Right kidney (tissue), 1 donor: Measurements from ENCODE around the gene CHTF8.

Experiments used
- DNase-seq: peaks from one replicate; pipeline ENCODE4 v3.0.0-alpha.2; 2016

CHTF8 gene

DNA sequence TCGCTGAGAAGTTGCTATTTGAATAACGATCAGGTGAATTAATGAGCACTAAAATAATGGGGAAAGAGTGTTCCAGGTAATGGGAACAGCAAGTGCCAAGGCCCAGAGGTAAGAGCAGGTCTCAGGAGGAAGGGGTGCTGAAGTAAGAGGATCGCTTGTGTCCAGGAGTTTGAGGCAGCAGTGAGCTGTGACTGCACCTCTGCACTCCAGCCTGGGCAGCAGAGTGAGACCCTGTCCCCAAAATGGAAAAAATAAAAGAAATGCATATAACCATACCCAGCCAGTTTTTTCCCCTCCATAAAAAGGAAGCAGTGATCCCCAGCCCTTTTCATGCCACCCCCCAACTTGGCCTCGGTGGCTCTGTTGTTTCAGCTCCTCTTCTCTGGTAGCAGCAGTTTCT, 43.7 kb downstream of the CHTF8 start:
- no peak for DNase-seq

DNA sequence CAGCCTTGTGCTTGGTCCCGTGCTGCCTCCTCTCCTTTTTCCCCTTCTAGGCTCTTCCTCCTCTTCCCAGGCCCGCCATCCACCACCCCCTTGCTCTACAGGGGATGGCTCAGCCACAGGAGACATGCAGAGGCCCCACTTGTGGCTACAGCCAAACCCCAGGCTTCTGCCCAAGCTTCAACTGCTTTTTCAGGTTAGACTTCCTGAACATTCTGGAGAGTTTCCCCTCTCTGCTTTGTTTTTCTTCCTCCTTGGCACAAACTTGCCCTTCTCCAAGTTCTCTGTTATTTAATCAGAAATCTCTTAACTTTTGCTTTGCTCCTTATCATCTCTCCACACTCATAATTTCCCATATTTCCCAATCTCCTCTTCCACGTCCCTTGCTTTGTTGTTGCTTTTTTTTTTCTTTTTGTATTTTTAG, 45.2 kb downstream of the CHTF8 start:
- no peak for DNase-seq

DNA sequence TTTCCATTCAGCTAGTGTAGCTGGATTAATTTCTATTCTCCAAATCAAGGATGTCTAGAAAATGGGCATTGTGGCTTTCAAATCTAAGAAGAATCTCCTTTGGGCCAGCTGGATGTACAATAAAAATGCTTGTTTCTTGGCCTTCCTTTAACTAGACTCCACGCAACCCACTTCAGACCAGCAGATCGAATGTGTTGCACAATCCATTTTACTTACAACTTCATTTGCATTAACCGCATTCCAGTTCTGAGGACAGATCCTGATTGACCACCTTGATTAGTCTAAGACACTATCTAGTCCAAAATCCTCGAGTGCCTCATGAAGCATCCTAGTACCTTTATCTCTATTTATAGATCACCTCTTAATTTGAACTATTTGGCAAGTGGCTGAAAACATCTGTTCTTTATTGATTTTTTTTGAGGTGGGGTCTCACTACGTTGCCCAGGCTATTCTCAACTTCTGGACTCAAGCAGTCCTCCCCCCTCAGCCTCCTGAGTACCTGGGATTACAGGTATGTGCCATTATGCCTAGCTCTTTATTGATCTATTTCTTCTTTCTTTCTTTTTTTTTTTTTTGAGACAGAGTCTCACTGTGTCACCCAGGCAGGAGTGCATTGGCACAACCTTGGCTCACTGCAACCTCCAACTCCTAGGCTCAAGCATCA, 47.2 kb downstream of the CHTF8 start:
- no peak for DNase-seq

DNA sequence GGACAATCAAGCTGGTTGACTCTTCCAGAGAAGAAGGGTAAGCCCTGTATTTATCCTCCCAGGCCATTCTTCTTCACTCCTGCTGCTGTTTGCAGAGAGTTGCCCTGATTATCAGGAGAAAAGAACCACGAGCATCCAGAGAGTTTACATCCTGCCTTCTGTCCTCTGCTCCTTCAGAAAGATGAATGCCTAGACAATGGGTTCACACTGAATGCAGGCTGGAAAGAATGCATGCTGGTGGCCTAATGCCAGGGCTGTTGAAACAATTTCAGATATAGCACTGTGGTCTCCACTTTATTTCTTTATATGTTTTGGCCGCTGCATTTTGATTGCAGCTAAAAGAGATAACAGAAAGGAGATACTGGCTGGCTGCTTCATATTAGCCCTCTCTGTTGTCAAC, 48.1 kb downstream of the CHTF8 start:
- no peak for DNase-seq

DNA sequence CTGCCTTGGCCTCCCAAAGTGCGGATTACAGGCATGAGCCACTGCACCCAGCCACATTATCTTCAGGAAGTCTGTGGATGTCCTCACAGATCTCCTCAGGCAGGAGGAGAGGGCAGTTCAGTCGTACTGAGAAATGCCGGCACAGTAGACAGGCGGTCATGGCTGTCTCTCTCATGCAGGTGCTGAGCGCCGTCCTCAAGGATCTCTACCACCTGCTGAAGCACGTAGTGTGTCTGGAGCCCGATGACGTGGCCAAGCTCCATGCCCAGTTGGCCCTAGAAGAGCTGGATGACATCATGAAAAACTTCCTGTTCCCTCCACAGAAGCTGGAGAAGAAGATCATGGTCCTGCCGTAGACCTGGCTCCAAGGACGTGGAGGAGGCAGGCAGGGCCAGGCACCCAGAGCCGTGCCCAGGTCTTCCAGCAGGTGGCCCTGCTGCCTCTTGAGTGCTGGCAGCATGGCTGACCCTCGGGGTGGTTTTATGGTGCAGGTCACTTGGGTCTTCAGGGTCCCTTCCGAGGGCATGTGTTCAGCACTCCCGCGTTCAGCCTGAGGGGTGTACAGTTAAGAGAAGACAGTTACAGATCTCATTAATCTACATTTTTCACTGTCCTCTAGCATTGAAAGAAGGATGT, 49.0 kb downstream of the CHTF8 start:
- DNase-seq, result no peak

DNA sequence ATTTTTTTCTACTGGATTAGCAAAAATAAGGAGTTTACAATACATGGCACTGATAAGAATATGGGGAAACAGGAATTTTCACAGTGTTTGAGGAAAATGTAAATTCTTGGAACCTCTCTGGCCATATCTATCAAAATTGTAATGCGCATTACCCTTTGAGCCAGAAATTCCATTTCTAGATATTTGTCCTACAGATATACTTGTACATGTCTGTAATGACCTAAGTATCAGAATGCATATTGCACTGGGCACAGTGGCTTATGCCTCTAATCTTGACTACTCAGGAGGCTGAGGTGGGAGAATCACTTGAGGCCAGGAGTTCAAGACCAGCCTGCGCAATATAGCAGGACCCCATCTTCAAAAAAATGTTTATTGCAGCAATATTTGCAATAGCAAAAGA, 52.7 kb downstream of the CHTF8 start:
- no peak for DNase-seq

DNA sequence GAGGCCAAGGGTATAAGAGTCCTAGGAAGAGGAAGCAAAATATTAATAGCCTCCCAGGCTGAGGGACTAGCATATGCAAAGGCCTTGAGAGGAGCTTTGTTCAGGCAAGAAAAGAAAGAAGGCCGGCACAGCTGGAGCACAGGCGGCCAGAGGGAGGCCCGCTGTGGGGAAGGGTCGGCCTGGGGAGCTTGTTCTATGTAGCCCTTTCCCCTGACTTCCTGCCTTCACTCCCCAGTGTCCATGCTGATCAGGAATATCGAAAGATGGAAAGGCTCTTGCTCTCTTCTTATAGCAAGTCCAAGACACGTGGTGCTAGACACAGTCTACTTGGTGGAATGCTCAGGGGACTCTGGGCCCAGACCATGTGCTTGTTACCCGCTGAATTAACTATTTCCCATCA, 54.3 kb downstream of the CHTF8 start:
- DNase-seq, result no peak

DNA sequence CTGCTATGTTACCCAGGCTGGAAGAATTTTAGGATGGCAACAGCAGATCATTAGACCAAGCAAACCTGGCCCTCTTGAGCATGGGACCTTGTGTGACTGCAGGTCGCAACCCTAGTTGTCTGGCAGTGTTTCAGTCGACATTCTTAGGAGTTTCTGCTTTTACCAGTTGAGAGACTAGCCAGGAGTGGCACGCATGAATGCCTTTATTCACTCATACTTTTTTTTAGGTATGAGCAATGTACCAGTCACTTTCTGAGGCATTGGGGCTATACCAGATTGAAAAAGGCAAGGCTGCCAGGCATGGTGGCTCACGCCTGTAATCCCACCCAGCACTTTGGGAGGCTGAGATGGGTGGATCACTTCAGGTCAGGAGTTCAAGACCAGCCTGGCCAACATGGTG, 55.1 kb downstream of the CHTF8 start:
- DNase-seq, result no peak

DNA sequence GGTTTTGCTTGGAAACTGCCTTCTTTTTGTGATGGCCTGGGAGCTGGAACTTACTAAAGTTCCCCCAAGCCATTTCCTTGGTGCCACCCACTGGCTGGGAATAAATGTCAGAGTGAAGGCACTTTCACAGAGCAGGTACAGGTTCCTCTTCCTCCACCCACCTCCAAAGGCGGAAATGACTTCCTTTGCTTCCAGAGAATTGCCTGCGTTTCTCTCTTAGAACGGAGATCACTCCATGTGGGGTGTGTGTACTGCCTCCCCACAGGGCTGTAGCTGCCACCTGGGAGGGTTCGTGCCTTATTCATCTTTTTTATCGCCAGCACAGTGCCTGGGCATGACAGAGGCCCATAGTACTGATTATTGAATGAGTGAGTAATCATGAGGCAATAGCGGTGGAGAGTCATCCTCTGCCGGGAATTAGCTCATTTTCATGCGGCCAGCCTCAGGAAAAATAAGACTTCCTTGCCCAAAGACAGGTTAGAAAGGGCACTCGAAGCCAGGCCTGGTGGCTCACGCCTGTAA, 59.1 kb downstream of the CHTF8 start:
- no peak for DNase-seq

DNA sequence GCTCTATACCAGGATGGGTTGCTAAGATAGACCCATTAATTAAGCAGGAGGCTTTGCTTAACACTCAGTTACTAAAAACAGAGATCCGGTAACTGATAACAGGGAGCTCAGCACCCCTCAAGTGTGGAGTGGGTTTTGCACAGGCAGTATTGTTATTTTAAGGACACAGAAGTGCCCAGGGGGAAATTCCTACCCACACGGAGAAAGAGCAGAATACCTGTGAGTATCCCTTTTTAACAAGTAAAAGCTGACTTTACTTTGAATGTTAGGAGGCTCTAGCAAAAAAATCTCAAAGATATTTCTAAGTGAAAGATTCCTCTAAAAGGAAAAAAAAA, 59.8 kb downstream of the CHTF8 start:
- DNase-seq, result no peak

DNA sequence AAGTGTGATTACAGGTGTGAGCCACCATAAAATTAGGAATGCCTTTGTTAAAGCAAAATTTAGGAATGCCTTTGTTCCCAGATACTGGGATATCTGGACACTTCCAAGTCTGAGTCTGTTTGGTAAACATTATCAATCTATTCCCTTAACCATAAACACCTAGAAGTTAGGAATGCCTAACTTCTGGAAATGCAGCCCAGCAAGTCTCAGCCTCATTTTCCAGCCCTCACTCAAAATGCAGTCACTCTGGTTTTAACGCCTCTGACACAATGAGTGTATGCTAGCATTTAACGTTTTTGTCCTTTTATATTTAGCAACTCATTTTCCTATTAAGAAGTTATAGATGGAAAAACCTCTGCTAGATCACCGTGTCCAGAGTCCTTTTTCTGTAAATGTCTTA, 61.4 kb downstream of the CHTF8 start:
- no peak for DNase-seq

DNA sequence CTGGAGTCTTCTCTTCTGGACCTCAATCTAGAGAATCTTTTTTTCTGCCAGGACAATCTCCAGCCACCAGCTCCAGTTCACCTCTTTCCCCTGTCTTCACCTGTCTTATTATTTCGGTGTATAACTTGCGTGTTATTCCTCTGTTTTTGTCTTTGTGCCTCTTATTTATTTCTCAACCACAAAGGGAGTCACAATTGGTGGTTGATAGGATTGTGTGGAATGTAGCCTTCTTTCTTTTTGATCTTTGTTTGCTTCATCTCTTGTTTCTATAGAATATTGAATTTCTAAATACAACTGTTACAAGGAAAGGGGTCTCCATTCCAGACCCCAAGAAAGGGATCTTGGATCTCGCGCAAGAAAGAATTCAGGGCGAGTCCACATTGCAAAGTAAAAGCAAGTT, 62.9 kb downstream of the CHTF8 start:
- no peak for DNase-seq
